H4 (cell line): Measurements from ENCODE around the gene JUN. TPM values are rescaled to one million over a fixed set of nuclear protein-coding genes. Genes with fewer than 3 reads are reported as not detected.

Source experiments
- total RNA-seq: library from RNA; depleted of rRNA; stranded (reverse); fragments of >200 nt; shearing (Covaris generic); gene quantifications from 2 replicates; pipeline ENCODE4 v1.2.3, GENCODE V29; 2014; rRNA removed

JUN gene
- total RNA-seq, 1 experiment from 2014 or later = 23.2 TPM

Other genes starting within 250 kb of the JUN start
- gene OMA1, start 237.3 kb downstream of the JUN start, total RNA-seq = 29.0 and 34.8 TPM in 2 replicates
- gene TACSTD2, start 206.8 kb downstream of the JUN start, total RNA-seq = not detected in 2 replicates
- gene MYSM1, start 84.0 kb downstream of the JUN start, total RNA-seq = 6.8 and 7.4 TPM in 2 replicates